Keratinocyte (primary cell): ENCODE data around the gene GDPD4.

Experiments used
- EZH2 ChIP-seq: IDR thresholded peaks from one replicate; pipeline ENCODE4 v1.6.1; 2012; ENCODE audit warnings: inconsistent platforms, mild to moderate bottlenecking, low read length, moderate library complexity
- TF ChIP-seq, protein P1 (sequence below), 3 experiments: IDR thresholded peaks in 1 of 3; conservative IDR thresholded peaks in 1 of 3; optimal IDR thresholded peaks in 1 of 3; 2 replicates in 2 of 3; 3 replicates in 1 of 3; pipeline versions ENCODE3 to v1.5.1; 2011; ENCODE audit warnings: low read length in 3 of 3, mild to moderate bottlenecking in 3 of 3, moderate library complexity in 2 of 3, control low read depth in 1 of 3, inconsistent platforms in 1 of 3; ENCODE audit not compliant: insufficient read depth in 2 of 3; ENCODE audit errors: extremely low read depth in 1 of 3

DNA sequence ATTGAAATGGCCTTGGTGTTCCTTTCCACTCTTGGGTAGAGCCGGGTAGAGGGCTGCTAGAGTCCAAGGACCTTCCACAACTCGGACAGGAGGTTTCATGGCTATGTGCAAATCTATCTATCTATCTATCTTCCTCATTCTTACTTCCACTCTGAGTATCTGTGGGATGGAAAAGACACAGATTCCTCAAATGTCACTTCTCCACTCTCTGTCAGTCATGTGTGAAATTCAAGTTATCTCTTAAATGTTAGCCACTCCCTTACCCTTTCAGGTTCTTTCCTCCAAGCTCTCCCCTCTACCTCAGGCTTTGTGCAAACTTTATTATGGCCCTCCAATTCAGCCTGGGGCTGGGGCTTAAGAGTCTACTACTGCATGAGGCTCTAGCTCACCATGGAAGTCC is 84.3 kb downstream of the GDPD4 start:
- TF ChIP-seq, protein P1, sequence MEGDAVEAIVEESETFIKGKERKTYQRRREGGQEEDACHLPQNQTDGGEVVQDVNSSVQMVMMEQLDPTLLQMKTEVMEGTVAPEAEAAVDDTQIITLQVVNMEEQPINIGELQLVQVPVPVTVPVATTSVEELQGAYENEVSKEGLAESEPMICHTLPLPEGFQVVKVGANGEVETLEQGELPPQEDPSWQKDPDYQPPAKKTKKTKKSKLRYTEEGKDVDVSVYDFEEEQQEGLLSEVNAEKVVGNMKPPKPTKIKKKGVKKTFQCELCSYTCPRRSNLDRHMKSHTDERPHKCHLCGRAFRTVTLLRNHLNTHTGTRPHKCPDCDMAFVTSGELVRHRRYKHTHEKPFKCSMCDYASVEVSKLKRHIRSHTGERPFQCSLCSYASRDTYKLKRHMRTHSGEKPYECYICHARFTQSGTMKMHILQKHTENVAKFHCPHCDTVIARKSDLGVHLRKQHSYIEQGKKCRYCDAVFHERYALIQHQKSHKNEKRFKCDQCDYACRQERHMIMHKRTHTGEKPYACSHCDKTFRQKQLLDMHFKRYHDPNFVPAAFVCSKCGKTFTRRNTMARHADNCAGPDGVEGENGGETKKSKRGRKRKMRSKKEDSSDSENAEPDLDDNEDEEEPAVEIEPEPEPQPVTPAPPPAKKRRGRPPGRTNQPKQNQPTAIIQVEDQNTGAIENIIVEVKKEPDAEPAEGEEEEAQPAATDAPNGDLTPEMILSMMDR (optimal IDR thresholded peaks at IDR 0.05 in 1 of 3, IDR thresholded peaks at IDR 0.05 in 1 of 3, conservative IDR thresholded peaks at IDR 0.05 in 1 of 3; ENCODE audit: extremely low read depth in 1 of 3, insufficient read depth in 2 of 3, low read length in 3 of 3), result no peak
- no peak for TF ChIP-seq EZH2
